ENCODE data around the gene GGT6.

GGT6 gene

GRCh38 chr17:4519361-4519788 is 41.0 kb downstream of the GGT6 start:
- no peak for TF ChIP-seq EZH2phosphoT487 (IDR thresholded peaks at IDR 0.05; ENCODE audit: borderline replicate concordance)
- TF ChIP-seq, protein P1, sequence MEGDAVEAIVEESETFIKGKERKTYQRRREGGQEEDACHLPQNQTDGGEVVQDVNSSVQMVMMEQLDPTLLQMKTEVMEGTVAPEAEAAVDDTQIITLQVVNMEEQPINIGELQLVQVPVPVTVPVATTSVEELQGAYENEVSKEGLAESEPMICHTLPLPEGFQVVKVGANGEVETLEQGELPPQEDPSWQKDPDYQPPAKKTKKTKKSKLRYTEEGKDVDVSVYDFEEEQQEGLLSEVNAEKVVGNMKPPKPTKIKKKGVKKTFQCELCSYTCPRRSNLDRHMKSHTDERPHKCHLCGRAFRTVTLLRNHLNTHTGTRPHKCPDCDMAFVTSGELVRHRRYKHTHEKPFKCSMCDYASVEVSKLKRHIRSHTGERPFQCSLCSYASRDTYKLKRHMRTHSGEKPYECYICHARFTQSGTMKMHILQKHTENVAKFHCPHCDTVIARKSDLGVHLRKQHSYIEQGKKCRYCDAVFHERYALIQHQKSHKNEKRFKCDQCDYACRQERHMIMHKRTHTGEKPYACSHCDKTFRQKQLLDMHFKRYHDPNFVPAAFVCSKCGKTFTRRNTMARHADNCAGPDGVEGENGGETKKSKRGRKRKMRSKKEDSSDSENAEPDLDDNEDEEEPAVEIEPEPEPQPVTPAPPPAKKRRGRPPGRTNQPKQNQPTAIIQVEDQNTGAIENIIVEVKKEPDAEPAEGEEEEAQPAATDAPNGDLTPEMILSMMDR (conservative IDR thresholded peaks at IDR 0.05; ENCODE audit: low read length): no peak
- Histone ChIP-seq H2AFZ (ENCODE audit: low read length) (no peak overlapping the region), H3K27me3 (ENCODE audit: insufficient read depth, low read length, poor library complexity, severe bottlenecking) (no peaks in the 10 kb centered on the region), H3K4me1 (ENCODE audit: insufficient read depth, low read length, poor library complexity, severe bottlenecking) (no peaks in the 10 kb centered on the region), H3K4me2 (ENCODE audit: low read depth, low read length, poor library complexity, severe bottlenecking) (no peak overlapping the region), H3K36me3 (ENCODE audit: insufficient read depth, low read length) (peaks cover 12% of the 10 kb centered on the region; the same call in 1 of the 2 replicates), H3K9me3 (ENCODE audit: insufficient read depth, low read depth, low read length) (no peaks in the 10 kb centered on the region), H3K9ac (ENCODE audit: low read depth, low read length, poor library complexity, severe bottlenecking) (no peak overlapping the region), H3K79me2 (ENCODE audit: insufficient read depth, low read length) (no peaks in the 10 kb centered on the region), H3F3A (ENCODE audit: low read depth) (no peaks in the 10 kb centered on the region), H3K4me3 (ENCODE audit: low read length, poor library complexity, severe bottlenecking) (no peak overlapping the region), H4K20me1 (ENCODE audit: insufficient read depth, low read length, poor library complexity, severe bottlenecking) (no peaks in the 10 kb centered on the region), H3K9me2 (replicated peaks; ENCODE audit: low read depth, low read length) (no peaks in the 10 kb centered on the region)

DNA sequence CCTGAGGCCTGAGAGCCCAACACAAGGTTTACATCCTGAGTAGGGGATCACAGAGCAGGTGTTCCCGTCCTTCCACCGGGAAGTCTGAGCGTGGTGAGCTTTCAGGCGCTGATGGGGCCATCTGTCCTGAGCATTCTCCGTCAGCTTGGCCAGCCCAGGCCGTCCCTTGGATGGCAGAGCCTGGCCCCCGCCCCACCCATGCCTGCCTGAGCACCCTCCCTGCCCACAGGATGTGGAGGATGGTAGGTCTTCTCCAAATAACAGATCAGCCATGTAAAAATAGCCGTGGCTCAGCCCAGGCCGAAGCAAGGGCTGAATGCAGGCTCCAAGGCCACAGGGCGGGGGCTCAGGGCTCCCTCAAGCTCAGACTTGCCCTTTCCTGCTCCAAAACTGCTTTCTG is 41.5 kb downstream of the GGT6 start:
- H3K4me3 ChIP-seq (ENCODE audit: low read length, poor library complexity, severe bottlenecking): no peak overlapping the region
- no peaks in the 10 kb centered on the region for H3K79me2 ChIP-seq (ENCODE audit: insufficient read depth, low read length)
- no peak overlapping the region for H2AFZ ChIP-seq (ENCODE audit: low read length)
- no peak overlapping the region for H3K4me2 ChIP-seq (ENCODE audit: low read depth, low read length, poor library complexity, severe bottlenecking)
- H3K4me1 ChIP-seq (ENCODE audit: insufficient read depth, low read length, poor library complexity, severe bottlenecking): no peaks in the 10 kb centered on the region
- TF ChIP-seq, protein P1 (conservative IDR thresholded peaks at IDR 0.05; ENCODE audit: low read length): no peak
- no peak for TF ChIP-seq EZH2phosphoT487 (IDR thresholded peaks at IDR 0.05; ENCODE audit: borderline replicate concordance)
- no peaks in the 10 kb centered on the region for H3K9me3 ChIP-seq (ENCODE audit: insufficient read depth, low read depth, low read length)
- H3K36me3 ChIP-seq (ENCODE audit: insufficient read depth, low read length): peaks cover 10% of the 10 kb centered on the region; the same call in 1 of the 2 replicates
- H4K20me1 ChIP-seq (ENCODE audit: insufficient read depth, low read length, poor library complexity, severe bottlenecking): no peaks in the 10 kb centered on the region
- no peaks in the 10 kb centered on the region for H3K9me2 ChIP-seq (replicated peaks; ENCODE audit: low read depth, low read length)
- no peaks in the 10 kb centered on the region for H3K27me3 ChIP-seq (ENCODE audit: insufficient read depth, low read length, poor library complexity, severe bottlenecking)
- H3K9ac ChIP-seq (ENCODE audit: low read depth, low read length, poor library complexity, severe bottlenecking): no peak overlapping the region
- H3F3A ChIP-seq (ENCODE audit: low read depth): no peaks in the 10 kb centered on the region

- H3K79me2 ChIP-seq (ENCODE audit: insufficient read depth, low read length): peaks cover 4% of the 10 kb centered on the region; the same call in 1 of the 2 replicates
- no peaks in the 10 kb centered on the region for H3K27me3 ChIP-seq (ENCODE audit: insufficient read depth, low read length, poor library complexity, severe bottlenecking)
- TF ChIP-seq, protein P1 (conservative IDR thresholded peaks at IDR 0.05; ENCODE audit: low read length): no peak
- TF ChIP-seq EZH2phosphoT487 (IDR thresholded peaks at IDR 0.05; ENCODE audit: borderline replicate concordance): no peak
- H3K9me3 ChIP-seq (ENCODE audit: insufficient read depth, low read depth, low read length): no peaks in the 10 kb centered on the region
- no peaks in the 10 kb centered on the region for H3K9me2 ChIP-seq (replicated peaks; ENCODE audit: low read depth, low read length)
- no peaks in the 10 kb centered on the region for H4K20me1 ChIP-seq (ENCODE audit: insufficient read depth, low read length, poor library complexity, severe bottlenecking)
- no peak overlapping the region for H3K9ac ChIP-seq (ENCODE audit: low read depth, low read length, poor library complexity, severe bottlenecking)
- no peaks in the 10 kb centered on the region for H3F3A ChIP-seq (ENCODE audit: low read depth)
- no peaks in the 10 kb centered on the region for H3K36me3 ChIP-seq (ENCODE audit: insufficient read depth, low read length)
- no peaks in the 10 kb centered on the region for H3K4me1 ChIP-seq (ENCODE audit: insufficient read depth, low read length, poor library complexity, severe bottlenecking)
- no peak overlapping the region for H3K4me3 ChIP-seq (ENCODE audit: low read length, poor library complexity, severe bottlenecking)
- no peak overlapping the region for H3K4me2 ChIP-seq (ENCODE audit: low read depth, low read length, poor library complexity, severe bottlenecking)
- H2AFZ ChIP-seq (ENCODE audit: low read length): no peak overlapping the region
Observed at GRCh38 chr17:4516735-4517134, 43.6 kb downstream of the GGT6 start.
